ENCODE results near the gene TOR4A.

The TOR4A gene

GRCh38 chr9:137295238-137295811 is 17.8 kb downstream of the TOR4A start:
- peak; percentile 51 for DNase-seq (ENCODE audit: low spot score)

- no peak for DNase-seq (ENCODE audit: low spot score)
These were observed 18.5 kb downstream of the TOR4A start for GRCh38 chr9:137295849-137296669.

GRCh38 chr9:137296670-137297664 is 19.4 kb downstream of the TOR4A start:
- no peak for DNase-seq (ENCODE audit: low spot score)

- no peak for DNase-seq (ENCODE audit: low spot score)
These were observed 20.4 kb downstream of the TOR4A start for GRCh38 chr9:137297966-137298365.

GRCh38 chr9:137298401-137299202 is 21.1 kb downstream of the TOR4A start:
- DNase-seq (ENCODE audit: low spot score): no peak

- DNase-seq (ENCODE audit: low spot score): no peak
These were observed 21.7 kb downstream of the TOR4A start for GRCh38 chr9:137299203-137299565.

GRCh38 chr9:137299938-137300337 is 22.4 kb downstream of the TOR4A start:
- no peak for DNase-seq (ENCODE audit: low spot score)

- no peak for DNase-seq (ENCODE audit: low spot score)
These were observed 23.1 kb downstream of the TOR4A start for GRCh38 chr9:137300567-137301080.

- DNase-seq (ENCODE audit: low spot score): no peak
These were observed 23.8 kb downstream of the TOR4A start for GRCh38 chr9:137301081-137301947.

GRCh38 chr9:137302118-137302448 is 24.6 kb downstream of the TOR4A start, which contains the start of gene NRARP:
TSS of gene NRARP (minus strand) at chr9:137302271. CDS start at chr9:137301928, 343 bp downstream.
- peak; percentile 86 for DNase-seq (ENCODE audit: low spot score)

GRCh38 chr9:137302449-137303150 is 25.1 kb downstream of the TOR4A start:
- DNase-seq (ENCODE audit: low spot score): no peak

GRCh38 chr9:137303151-137303892 is 25.8 kb downstream of the TOR4A start:
- no peak for DNase-seq (ENCODE audit: low spot score)

- DNase-seq (ENCODE audit: low spot score): no peak
These were observed 26.4 kb downstream of the TOR4A start for GRCh38 chr9:137303893-137304382.

- no peak for DNase-seq (ENCODE audit: low spot score)
These were observed 27.0 kb downstream of the TOR4A start for GRCh38 chr9:137304383-137305059.

- no peak for DNase-seq (ENCODE audit: low spot score)
These were observed 27.7 kb downstream of the TOR4A start for GRCh38 chr9:137305060-137305797.

- DNase-seq (ENCODE audit: low spot score): no peak
These were observed 28.2 kb downstream of the TOR4A start for GRCh38 chr9:137305798-137306065.

- no peak for DNase-seq (ENCODE audit: low spot score)
These were observed 28.7 kb downstream of the TOR4A start for GRCh38 chr9:137306066-137306849.

Data from NAMALWA (cell line).